ENCODE results near the gene ADGRG4. TPM values are rescaled to one million over a fixed set of nuclear protein-coding genes. Genes with fewer than 3 reads are reported as not detected.
A peak's percentile ranks its signal among the peaks of the same experiment; 100 is the strongest.

ADGRG4 gene
- total RNA-seq, 6 donors from 2014 or later = under 0.01 to 0.17 (median 0.10) TPM; not detected in 1

DNA sequence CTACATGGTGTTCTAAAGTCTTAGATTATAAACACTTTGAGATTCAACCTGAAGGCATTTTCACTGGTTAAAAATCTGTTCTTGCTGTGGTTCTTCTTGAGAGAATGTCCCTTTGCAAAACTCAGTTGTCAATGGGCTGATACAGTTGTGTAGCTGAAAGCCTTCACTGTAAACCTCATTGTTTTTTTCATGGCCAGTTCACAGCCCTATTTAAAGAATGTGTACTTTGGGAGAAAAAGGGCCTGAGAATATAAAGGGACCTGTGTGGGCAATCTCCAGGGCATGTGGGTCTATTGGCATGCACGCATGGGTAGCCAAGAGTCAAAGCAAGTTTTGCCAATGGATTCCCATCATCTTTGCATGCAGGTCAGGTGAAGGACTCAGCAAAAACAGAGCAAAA is 41.8 kb upstream of the ADGRG4 start:
- ATAC-seq (ENCODE audit: low FRiP score in 2 of 2) (no peak), DNase-seq (no peak)
- no peak for TF ChIP-seq POLR2A (IDR thresholded peaks at IDR 0.05)
- TF ChIP-seq, protein P1, sequence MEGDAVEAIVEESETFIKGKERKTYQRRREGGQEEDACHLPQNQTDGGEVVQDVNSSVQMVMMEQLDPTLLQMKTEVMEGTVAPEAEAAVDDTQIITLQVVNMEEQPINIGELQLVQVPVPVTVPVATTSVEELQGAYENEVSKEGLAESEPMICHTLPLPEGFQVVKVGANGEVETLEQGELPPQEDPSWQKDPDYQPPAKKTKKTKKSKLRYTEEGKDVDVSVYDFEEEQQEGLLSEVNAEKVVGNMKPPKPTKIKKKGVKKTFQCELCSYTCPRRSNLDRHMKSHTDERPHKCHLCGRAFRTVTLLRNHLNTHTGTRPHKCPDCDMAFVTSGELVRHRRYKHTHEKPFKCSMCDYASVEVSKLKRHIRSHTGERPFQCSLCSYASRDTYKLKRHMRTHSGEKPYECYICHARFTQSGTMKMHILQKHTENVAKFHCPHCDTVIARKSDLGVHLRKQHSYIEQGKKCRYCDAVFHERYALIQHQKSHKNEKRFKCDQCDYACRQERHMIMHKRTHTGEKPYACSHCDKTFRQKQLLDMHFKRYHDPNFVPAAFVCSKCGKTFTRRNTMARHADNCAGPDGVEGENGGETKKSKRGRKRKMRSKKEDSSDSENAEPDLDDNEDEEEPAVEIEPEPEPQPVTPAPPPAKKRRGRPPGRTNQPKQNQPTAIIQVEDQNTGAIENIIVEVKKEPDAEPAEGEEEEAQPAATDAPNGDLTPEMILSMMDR (IDR thresholded peaks at IDR 0.05) = no peak
- TF ChIP-seq POLR2AphosphoS5 (IDR thresholded peaks at IDR 0.05) = no peak
- TF ChIP-seq EP300 (IDR thresholded peaks at IDR 0.05) = no peak
- H3K27ac ChIP-seq = no peak overlapping the region
- WGBS, 2 donors = 58 to 89% methylated on average over 1 of the region's 1 CpG
- H3K36me3 ChIP-seq = no peaks in the 10 kb centered on the region
- no peaks in the 10 kb centered on the region for H3K27me3 ChIP-seq
- H3K9me3 ChIP-seq = no peaks in the 10 kb centered on the region
- peaks cover 0 to 6% (median 0%) of the 10 kb centered on the region in 4 donors for H3K4me1 ChIP-seq
- no peak overlapping the region for H3K4me3 ChIP-seq

DNA sequence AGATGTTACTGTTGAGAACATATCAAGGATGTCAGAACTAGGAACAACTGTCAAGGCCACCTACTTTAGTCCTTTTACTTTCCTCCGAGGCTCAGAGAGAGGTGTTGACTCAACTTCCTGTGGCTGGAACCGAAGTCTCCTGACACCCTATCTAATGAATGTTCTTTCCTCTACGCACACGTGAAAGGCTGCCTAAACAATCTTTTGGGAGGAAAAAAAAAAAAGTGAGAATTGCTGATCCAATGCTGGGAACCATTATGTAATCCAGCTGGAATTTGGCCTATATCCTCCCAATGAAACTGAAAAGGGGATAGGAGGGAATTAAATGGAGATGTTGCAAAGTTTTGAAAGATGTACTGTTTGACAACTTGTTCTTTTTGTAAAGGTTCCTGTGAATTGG is 41.2 kb upstream of the ADGRG4 start:
- 8 to 36% methylated on average over 4 of the region's 4 CpGs for whole genome bisulfite sequencing, 2 donors
- H3K36me3 ChIP-seq = no peaks in the 10 kb centered on the region
- ATAC-seq (ENCODE audit: low FRiP score in 2 of 2) (peak in 1 of 2 donors; percentile 51), DNase-seq (no peak)
- TF ChIP-seq POLR2A (IDR thresholded peaks at IDR 0.05) (no peak), POLR2AphosphoS5 (IDR thresholded peaks at IDR 0.05) (peak in 1 of 2 donors; percentile 12)
- no peak overlapping the region for H3K4me3 ChIP-seq
- H3K27ac ChIP-seq = peak overlapping the region in 1 of 4 donors; percentile 8
- H3K27me3 ChIP-seq = no peaks in the 10 kb centered on the region
- no peaks in the 10 kb centered on the region for H3K9me3 ChIP-seq
- peaks cover 0 to 6% (median 0%) of the 10 kb centered on the region in 4 donors for H3K4me1 ChIP-seq

DNA sequence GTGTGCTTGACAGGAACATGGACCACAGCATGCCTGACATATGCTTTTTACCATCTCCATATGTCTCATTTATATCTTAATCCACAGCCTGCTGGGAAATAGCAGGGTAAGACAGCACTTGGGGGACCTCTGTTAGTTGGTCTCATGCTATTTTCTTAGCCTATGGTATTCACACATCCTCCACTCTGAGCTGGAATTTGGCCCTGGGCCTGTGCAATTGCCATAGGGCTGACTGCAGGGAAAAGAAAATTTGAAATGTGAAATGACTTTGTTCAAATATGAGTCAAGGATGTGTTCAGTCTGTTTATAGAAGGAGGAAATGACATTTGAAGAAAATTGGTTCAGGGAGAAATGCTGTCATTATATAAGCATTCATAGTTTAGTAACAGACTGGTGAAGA is 40.0 kb upstream of the ADGRG4 start:
- no peaks in the 10 kb centered on the region for H3K27me3 ChIP-seq
- H3K27ac ChIP-seq = no peak overlapping the region
- no peak overlapping the region for H3K4me3 ChIP-seq
- no peak for TF ChIP-seq EP300 (IDR thresholded peaks at IDR 0.05)
- TF ChIP-seq POLR2AphosphoS5 (IDR thresholded peaks at IDR 0.05) = no peak
- H3K9me3 ChIP-seq = no peaks in the 10 kb centered on the region
- ATAC-seq (ENCODE audit: low FRiP score in 2 of 2) (no peak), DNase-seq (no peak)
- peaks cover 0 to 6% (median 0%) of the 10 kb centered on the region in 4 donors for H3K4me1 ChIP-seq
- no peaks in the 10 kb centered on the region for H3K36me3 ChIP-seq

DNA sequence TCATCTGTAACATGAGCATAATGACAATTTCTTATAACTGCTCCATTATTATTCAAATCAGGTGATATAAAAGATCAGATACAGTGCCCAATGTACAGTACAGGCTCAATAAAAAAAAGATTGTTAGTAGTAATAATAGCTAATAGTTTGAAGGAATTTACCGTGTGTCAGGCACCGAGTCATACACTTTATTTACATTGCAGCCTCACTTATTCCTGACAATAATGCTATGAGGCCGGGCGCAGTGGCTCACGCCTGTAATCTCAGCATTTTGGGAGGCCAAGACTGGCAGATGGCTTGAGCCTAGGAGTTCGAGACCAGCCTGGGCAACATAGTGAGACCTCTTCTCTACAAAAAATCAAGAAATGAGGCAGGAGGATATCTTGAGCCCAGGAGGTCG is 39.4 kb upstream of the ADGRG4 start:
- H3K4me1 ChIP-seq = peaks cover 0 to 6% (median 0%) of the 10 kb centered on the region in 4 donors
- no peak overlapping the region for H3K27ac ChIP-seq
- TF ChIP-seq POLR2A (IDR thresholded peaks at IDR 0.05) = no peak
- TF ChIP-seq POLR2AphosphoS5 (IDR thresholded peaks at IDR 0.05) = no peak
- TF ChIP-seq, protein P1 (IDR thresholded peaks at IDR 0.05) = no peak
- no peak for TF ChIP-seq EP300 (IDR thresholded peaks at IDR 0.05)
- H3K36me3 ChIP-seq = no peaks in the 10 kb centered on the region
- H3K4me3 ChIP-seq = no peak overlapping the region
- WGBS, 2 donors = 84 to 87% methylated on average over 7 of the region's 7 CpGs
- no peaks in the 10 kb centered on the region for H3K27me3 ChIP-seq
- DNase-seq (no peak), ATAC-seq (ENCODE audit: low FRiP score in 2 of 2) (no peak)
- no peaks in the 10 kb centered on the region for H3K9me3 ChIP-seq

- Histone ChIP-seq H3K9me3 (no peaks in the 10 kb centered on the region), H3K27ac (no peak overlapping the region), H3K4me1 (peaks cover 0 to 6% (median 0%) of the 10 kb centered on the region in 4 donors), H3K27me3 (no peaks in the 10 kb centered on the region), H3K36me3 (no peaks in the 10 kb centered on the region), H3K4me3 (no peak overlapping the region)
- no peak for DNase-seq
- ATAC-seq (ENCODE audit: low FRiP score in 2 of 2) = no peak
- WGBS, 2 donors = 76 to 81% methylated on average over 5 of the region's 5 CpGs
- no peak for TF ChIP-seq POLR2A (IDR thresholded peaks at IDR 0.05)
- no peak for TF ChIP-seq POLR2AphosphoS5 (IDR thresholded peaks at IDR 0.05)
- TF ChIP-seq, protein P1 (IDR thresholded peaks at IDR 0.05) = no peak
- no peak for TF ChIP-seq EP300 (IDR thresholded peaks at IDR 0.05)
Observed at GRCh38 chrX:136262243-136262642, 38.5 kb upstream of the ADGRG4 start.

GRCh38 chrX:136262812-136263315 is 37.9 kb upstream of the ADGRG4 start:
- no peak overlapping the region for H3K4me3 ChIP-seq
- ATAC-seq (ENCODE audit: low FRiP score in 2 of 2) (no peak), DNase-seq (no peak)
- 57 to 58% methylated on average over 7 of the region's 7 CpGs for WGBS, 2 donors
- H3K27ac ChIP-seq = no peak overlapping the region
- TF ChIP-seq POLR2A (IDR thresholded peaks at IDR 0.05) (no peak), EP300 (IDR thresholded peaks at IDR 0.05) (no peak), POLR2AphosphoS5 (IDR thresholded peaks at IDR 0.05) (no peak)
- TF ChIP-seq, protein P1 (IDR thresholded peaks at IDR 0.05) = no peak
- no peaks in the 10 kb centered on the region for H3K36me3 ChIP-seq
- H3K27me3 ChIP-seq = no peaks in the 10 kb centered on the region
- H3K4me1 ChIP-seq = peaks cover 0 to 6% (median 0%) of the 10 kb centered on the region in 4 donors
- no peaks in the 10 kb centered on the region for H3K9me3 ChIP-seq

Measured in upper lobe of left lung (tissue), 6 donors.